ENCODE results near the gene RPP40. TPM values are rescaled to one million over a fixed set of nuclear protein-coding genes. Genes with fewer than 3 reads are reported as not detected.
"Not testable (repeated sequence)": the region's sequence is repeated elsewhere in the genome, so short reads cannot be mapped to it uniquely, and the experiment has no call there.

RPP40 gene
- total RNA-seq, 1 donor from 2014 or later, result 23.2 TPM

- Histone ChIP-seq H3K4me3 (no peak overlapping the region), H3K27me3 (no peaks in the 10 kb centered on the region), H3K9me3 (ENCODE audit: low read depth) (no peaks in the 10 kb centered on the region), H3K79me2 (ENCODE audit: low read depth) (no peaks in the 10 kb centered on the region), H4K20me1 (ENCODE audit: low read depth) (no peaks in the 10 kb centered on the region), H3K9ac (no peak overlapping the region), H3F3A (ENCODE audit: low read depth) (peaks cover 10% of the 10 kb centered on the region), H3K4me2 (peak overlapping the region; percentile 28), H3K36me3 (no peaks in the 10 kb centered on the region), H3K4me1 (peaks cover 13% of the 10 kb centered on the region), H2AFZ (replicated peaks) (peak overlapping the region; percentile 27), H3K27ac (no peak overlapping the region)
- H3K27me3 Mint-ChIP-seq (ENCODE audit: insufficient read depth, low read depth), result peaks cover 2% of the 10 kb centered on the region
- H3K9me3 Mint-ChIP-seq, result no peaks in the 10 kb centered on the region
- no peaks in the 10 kb centered on the region for H3K36me3 Mint-ChIP-seq
- TF ChIP-seq EZH2 (IDR thresholded peaks at IDR 0.05) (no peak), CTCF (IDR thresholded peaks at IDR 0.05) (peak; percentile 27), EZH2phosphoT487 (IDR thresholded peaks at IDR 0.05) (no peak)
- H3K4me1 Mint-ChIP-seq, result peaks cover 18% of the 10 kb centered on the region
- no peak overlapping the region for H3K27ac Mint-ChIP-seq
- DNase-seq (ENCODE audit: low spot score), result peak; percentile 91
- no peak overlapping the region for H3K4me3 Mint-ChIP-seq
Measured at GRCh38 chr6:5036269-5036668, 32.4 kb upstream of the RPP40 start.

DNA sequence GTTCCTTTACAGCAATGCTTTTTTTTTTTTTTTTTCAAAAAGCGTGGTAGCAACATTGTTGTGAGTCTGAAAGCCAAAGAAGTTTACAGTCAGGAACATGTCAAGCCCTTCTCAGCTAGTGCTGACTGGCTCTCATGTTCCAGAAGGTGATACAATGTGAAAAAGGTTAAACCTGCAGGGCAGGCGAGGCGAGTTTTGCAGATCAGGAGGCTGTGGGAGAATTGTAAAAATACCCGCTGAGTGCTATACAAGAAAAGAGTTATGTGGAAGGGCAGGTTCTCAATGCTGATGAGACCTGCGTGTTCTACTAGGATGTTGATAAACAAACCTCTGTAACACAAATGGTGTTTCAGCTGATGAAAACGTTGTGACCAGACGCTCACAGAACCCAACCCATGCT is 30.9 kb upstream of the RPP40 start:
- Mint-ChIP-seq H3K9me3 (no peaks in the 10 kb centered on the region), H3K27ac (no peak overlapping the region), H3K27me3 (ENCODE audit: insufficient read depth, low read depth) (peaks cover 2% of the 10 kb centered on the region), H3K36me3 (no peaks in the 10 kb centered on the region), H3K4me3 (no peak overlapping the region), H3K4me1 (peaks cover 22% of the 10 kb centered on the region)
- no peaks in the 10 kb centered on the region for H3K9me3 ChIP-seq (ENCODE audit: low read depth)
- no peaks in the 10 kb centered on the region for H3K27me3 ChIP-seq
- no peak overlapping the region for H3K9ac ChIP-seq
- H3K79me2 ChIP-seq (ENCODE audit: low read depth), result no peaks in the 10 kb centered on the region
- H3F3A ChIP-seq (ENCODE audit: low read depth), result peaks cover 10% of the 10 kb centered on the region
- no peak for DNase-seq (ENCODE audit: low spot score)
- no peak overlapping the region for H3K4me2 ChIP-seq
- H2AFZ ChIP-seq (replicated peaks), result no peak overlapping the region
- H3K27ac ChIP-seq, result no peak overlapping the region
- H4K20me1 ChIP-seq (ENCODE audit: low read depth), result no peaks in the 10 kb centered on the region
- TF ChIP-seq EZH2phosphoT487 (IDR thresholded peaks at IDR 0.05), result no peak
- no peak for TF ChIP-seq CTCF (IDR thresholded peaks at IDR 0.05)
- no peaks in the 10 kb centered on the region for H3K36me3 ChIP-seq
- no peak overlapping the region for H3K4me3 ChIP-seq
- H3K4me1 ChIP-seq, result peaks cover 13% of the 10 kb centered on the region

- H3K9me3 Mint-ChIP-seq, result no peaks in the 10 kb centered on the region
- no peaks in the 10 kb centered on the region for H3K36me3 Mint-ChIP-seq
- H3K27me3 Mint-ChIP-seq (ENCODE audit: insufficient read depth, low read depth), result peaks cover 2% of the 10 kb centered on the region
- H3K27ac ChIP-seq, result no peak overlapping the region
- no peaks in the 10 kb centered on the region for H3K9me3 ChIP-seq (ENCODE audit: low read depth)
- H3K36me3 ChIP-seq, result no peaks in the 10 kb centered on the region
- no peak for DNase-seq (ENCODE audit: low spot score)
- H3K4me1 Mint-ChIP-seq, result peaks cover 22% of the 10 kb centered on the region
- H3K9ac ChIP-seq, result no peak overlapping the region
- H3K4me3 Mint-ChIP-seq, result no peak overlapping the region
- no peak overlapping the region for H3K27ac Mint-ChIP-seq
- H3K27me3 ChIP-seq, result no peaks in the 10 kb centered on the region
- no peak overlapping the region for H2AFZ ChIP-seq (replicated peaks)
- no peak for TF ChIP-seq EZH2 (IDR thresholded peaks at IDR 0.05)
- no peak for TF ChIP-seq CTCF (IDR thresholded peaks at IDR 0.05)
- no peak for TF ChIP-seq EZH2phosphoT487 (IDR thresholded peaks at IDR 0.05)
- H3K79me2 ChIP-seq (ENCODE audit: low read depth), result no peaks in the 10 kb centered on the region
- peaks cover 10% of the 10 kb centered on the region for H3F3A ChIP-seq (ENCODE audit: low read depth)
- no peak overlapping the region for H3K4me2 ChIP-seq
- no peaks in the 10 kb centered on the region for H4K20me1 ChIP-seq (ENCODE audit: low read depth)
- peaks cover 13% of the 10 kb centered on the region for H3K4me1 ChIP-seq
- no peak overlapping the region for H3K4me3 ChIP-seq
Measured at GRCh38 chr6:5034328-5034727, 30.5 kb upstream of the RPP40 start.

- not testable (repeated sequence) for H3K4me3 ChIP-seq; H3K9ac ChIP-seq; H3K4me2 ChIP-seq; H3K36me3 Mint-ChIP-seq; DNase-seq (ENCODE audit: low spot score); H4K20me1 ChIP-seq (ENCODE audit: low read depth); H3K9me3 ChIP-seq (ENCODE audit: low read depth); H3K79me2 ChIP-seq (ENCODE audit: low read depth); H3K27me3 ChIP-seq; H3K9me3 Mint-ChIP-seq; H3K36me3 ChIP-seq; H3K27ac Mint-ChIP-seq; H2AFZ ChIP-seq (replicated peaks); H3K27ac ChIP-seq; H3K27me3 Mint-ChIP-seq (ENCODE audit: insufficient read depth, low read depth)
- Mint-ChIP-seq H3K4me1 (peaks cover 27% of the 10 kb centered on the region), H3K4me3 (peak overlapping the region; percentile 67)
- Histone ChIP-seq H3K4me1 (peaks cover 21% of the 10 kb centered on the region), H3F3A (ENCODE audit: low read depth) (peaks cover 10% of the 10 kb centered on the region)
Measured at GRCh38 chr6:5033214-5033904, 29.5 kb upstream of the RPP40 start.

DNA sequence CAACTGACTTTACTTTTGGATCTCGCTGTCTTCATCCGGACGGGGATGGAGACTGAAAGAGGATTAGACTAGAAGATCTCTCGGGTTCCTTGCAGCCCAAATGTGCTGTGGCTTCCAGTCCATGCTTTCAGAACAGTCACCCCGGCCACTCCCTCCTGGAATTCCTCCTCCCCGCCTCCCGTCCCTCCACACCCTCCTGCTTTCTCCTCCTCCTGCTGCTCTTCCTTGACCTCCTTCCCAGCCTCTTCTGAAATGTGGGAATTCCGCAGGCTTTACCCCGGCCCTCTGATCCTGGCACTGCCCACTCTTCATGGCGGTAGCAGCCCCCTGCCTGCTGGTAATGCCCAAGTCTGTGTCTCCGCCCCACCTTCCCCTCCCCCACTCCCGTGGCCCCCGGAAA is 28.9 kb upstream of the RPP40 start:
- not testable (repeated sequence) for H3K4me3 ChIP-seq; H3K4me3 Mint-ChIP-seq; H3K36me3 Mint-ChIP-seq; H3K27me3 Mint-ChIP-seq (ENCODE audit: insufficient read depth, low read depth); H3K36me3 ChIP-seq; H3K79me2 ChIP-seq (ENCODE audit: low read depth); H3K27ac ChIP-seq; H3K9me3 Mint-ChIP-seq; H3K9ac ChIP-seq; H3K9me3 ChIP-seq (ENCODE audit: low read depth); H4K20me1 ChIP-seq (ENCODE audit: low read depth); H3K27me3 ChIP-seq; H3K27ac Mint-ChIP-seq
- peaks cover 10% of the 10 kb centered on the region for H3F3A ChIP-seq (ENCODE audit: low read depth)
- peak overlapping the region; percentile 58 for H2AFZ ChIP-seq (replicated peaks)
- H3K4me2 ChIP-seq, result peak overlapping the region; percentile 42
- peaks cover 21% of the 10 kb centered on the region for H3K4me1 ChIP-seq
- DNase-seq (ENCODE audit: low spot score), result peak; percentile 52
- H3K4me1 Mint-ChIP-seq, result peaks cover 27% of the 10 kb centered on the region

Measured in neural progenitor cell (in vitro differentiated cells).